Measurements from ENCODE around the gene FOXI2.

GRCh38 chr10:127762925-127763324, 25.9 kb downstream of the FOXI2 start:
- TF ChIP-seq, protein P1, sequence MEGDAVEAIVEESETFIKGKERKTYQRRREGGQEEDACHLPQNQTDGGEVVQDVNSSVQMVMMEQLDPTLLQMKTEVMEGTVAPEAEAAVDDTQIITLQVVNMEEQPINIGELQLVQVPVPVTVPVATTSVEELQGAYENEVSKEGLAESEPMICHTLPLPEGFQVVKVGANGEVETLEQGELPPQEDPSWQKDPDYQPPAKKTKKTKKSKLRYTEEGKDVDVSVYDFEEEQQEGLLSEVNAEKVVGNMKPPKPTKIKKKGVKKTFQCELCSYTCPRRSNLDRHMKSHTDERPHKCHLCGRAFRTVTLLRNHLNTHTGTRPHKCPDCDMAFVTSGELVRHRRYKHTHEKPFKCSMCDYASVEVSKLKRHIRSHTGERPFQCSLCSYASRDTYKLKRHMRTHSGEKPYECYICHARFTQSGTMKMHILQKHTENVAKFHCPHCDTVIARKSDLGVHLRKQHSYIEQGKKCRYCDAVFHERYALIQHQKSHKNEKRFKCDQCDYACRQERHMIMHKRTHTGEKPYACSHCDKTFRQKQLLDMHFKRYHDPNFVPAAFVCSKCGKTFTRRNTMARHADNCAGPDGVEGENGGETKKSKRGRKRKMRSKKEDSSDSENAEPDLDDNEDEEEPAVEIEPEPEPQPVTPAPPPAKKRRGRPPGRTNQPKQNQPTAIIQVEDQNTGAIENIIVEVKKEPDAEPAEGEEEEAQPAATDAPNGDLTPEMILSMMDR (IDR thresholded peaks at IDR 0.05 in 4 of 5, conservative IDR thresholded peaks at IDR 0.05 in 1 of 5), result no peak
- no peak for TF ChIP-seq POLR2A (IDR thresholded peaks at IDR 0.05)
